Neuronal stem cell (in vitro differentiated cells): ENCODE results near the gene KRT222.
A peak's percentile ranks its signal among the peaks of the same experiment; 100 is the strongest.

Source experiments
- DNase-seq: peaks from one replicate; pipeline ENCODE4 v3.0.0-alpha.2; 2013; ENCODE audit warnings: low spot score
- H2AFZ ChIP-seq: one replicate; pipeline ENCODE4 v1.6.1; 2013; ENCODE audit warnings: mild to moderate bottlenecking, low read length, inconsistent platforms
- H2AK5ac ChIP-seq: 2 replicates; pipeline ENCODE4 v1.6.1; 2013; ENCODE audit warnings: low read depth, mild to moderate bottlenecking, inconsistent platforms, low read length, moderate library complexity, mixed read lengths
- H2BK120ac ChIP-seq: 2 replicates; pipeline ENCODE4 v1.6.1; 2013; ENCODE audit warnings: low read depth, mild to moderate bottlenecking, inconsistent platforms, low read length, moderate library complexity, mixed read lengths
- H2BK12ac ChIP-seq: one replicate; pipeline ENCODE4 v1.6.1; 2013; ENCODE audit warnings: low read length, inconsistent platforms
- H2BK15ac ChIP-seq: 2 replicates; pipeline ENCODE4 v1.6.1; 2013; ENCODE audit warnings: mild to moderate bottlenecking, low read length, inconsistent platforms, mixed read lengths
- H2BK5ac ChIP-seq: one replicate; pipeline ENCODE4 v1.6.1; 2013; ENCODE audit warnings: inconsistent platforms, mild to moderate bottlenecking, low read length, moderate library complexity
- H3K14ac ChIP-seq: one replicate; pipeline ENCODE4 v1.6.1; 2013; ENCODE audit warnings: low read length, inconsistent platforms
- H3K18ac ChIP-seq: 2 replicates; pipeline ENCODE4 v1.6.1; 2013; ENCODE audit warnings: low read length, inconsistent platforms
- H3K23ac ChIP-seq: 2 replicates; pipeline ENCODE4 v1.6.1; 2013; ENCODE audit warnings: low read depth, mild to moderate bottlenecking, mixed read lengths, low read length, inconsistent platforms; ENCODE audit not compliant: poor library complexity
- H3K27ac ChIP-seq: replicated peaks from 3 replicates; pipeline ENCODE4 v1.5.1; 2013; ENCODE audit warnings: low read length, inconsistent platforms
- H3K27me3 ChIP-seq, 3 experiments: 2 replicates each; pipeline ENCODE4 v1.6.1; 2013; ENCODE audit warnings: low read length in 3 of 3, mild to moderate bottlenecking in 2 of 3, inconsistent platforms in 1 of 3, low read depth in 1 of 3, mixed read lengths in 1 of 3, moderate library complexity in 1 of 3; ENCODE audit not compliant: control insufficient read depth in 3 of 3, insufficient read depth in 3 of 3
- H3K36me3 ChIP-seq, 2 donors: replicated peaks in 1 of 2; 2 replicates each; pipeline ENCODE4 v1.6.1; 2013; ENCODE audit warnings: low read length in 2 of 2; ENCODE audit not compliant: control insufficient read depth in 2 of 2, insufficient read depth in 2 of 2
- H3K4ac ChIP-seq: 2 replicates; pipeline ENCODE4 v1.6.1; 2013; ENCODE audit warnings: inconsistent platforms, mild to moderate bottlenecking, low read length, moderate library complexity
- H3K4me1 ChIP-seq, 2 donors: 1 replicate in 1 of 2; 2 replicates in 1 of 2; pipeline ENCODE4 v1.6.1; 2013; ENCODE audit warnings: low read length in 2 of 2, low read depth in 1 of 2; ENCODE audit not compliant: control insufficient read depth in 2 of 2, insufficient read depth in 1 of 2
- H3K4me2 ChIP-seq: one replicate; pipeline ENCODE4 v1.6.1; 2013; ENCODE audit warnings: mild to moderate bottlenecking, low read length, inconsistent platforms; ENCODE audit not compliant: insufficient read depth, poor library complexity, severe bottlenecking
- H3K4me3 ChIP-seq, 2 donors: 2 replicates each; pipeline ENCODE4 v1.5.1; 2013; ENCODE audit warnings: low read length in 2 of 2, mild to moderate bottlenecking in 2 of 2, inconsistent platforms in 1 of 2, moderate library complexity in 1 of 2
- H3K79me1 ChIP-seq: one replicate; pipeline ENCODE4 v1.6.1; 2013; ENCODE audit warnings: low read depth, mild to moderate bottlenecking, inconsistent platforms, low read length, moderate library complexity
- H3K9ac ChIP-seq: one replicate; pipeline ENCODE4 v1.6.1; 2013; ENCODE audit warnings: mild to moderate bottlenecking, low read depth, low read length, inconsistent platforms; ENCODE audit not compliant: poor library complexity
- H3K9me3 ChIP-seq, 2 donors: replicated peaks in 1 of 2; 2 replicates each; pipeline versions ENCODE3 to v1.6.1; 2013; ENCODE audit warnings: low read length in 2 of 2, mild to moderate bottlenecking in 2 of 2, inconsistent platforms in 1 of 2, low read depth in 1 of 2, mixed read lengths in 1 of 2, moderate library complexity in 1 of 2; ENCODE audit not compliant: control insufficient read depth in 2 of 2, insufficient read depth in 1 of 2
- H4K8ac ChIP-seq: one replicate; pipeline ENCODE4 v1.6.1; 2013; ENCODE audit warnings: low read depth, mild to moderate bottlenecking, inconsistent platforms, low read length, moderate library complexity
- H4K91ac ChIP-seq: one replicate; pipeline ENCODE4 v1.6.1; 2013; ENCODE audit warnings: low read length, low read depth, mild to moderate bottlenecking, inconsistent platforms; ENCODE audit not compliant: poor library complexity
- WGBS, 2 donors: extraction: QIAGEN DNeasy Blood & Tissue Kit; methylation state at CpG; one replicate each; pipeline ENCODE4 v1.1.7; 2013; ENCODE audit warnings: missing lambda C conversion rate in 2 of 2, mixed read lengths in 1 of 2; ENCODE audit not compliant: insufficient read length in 2 of 2, insufficient replicate concordance in 1 of 2; ENCODE audit errors: extremely low coverage in 2 of 2; 5-methylcytosine and 5-hydroxymethylcytosine counted together

KRT222 gene

DNA sequence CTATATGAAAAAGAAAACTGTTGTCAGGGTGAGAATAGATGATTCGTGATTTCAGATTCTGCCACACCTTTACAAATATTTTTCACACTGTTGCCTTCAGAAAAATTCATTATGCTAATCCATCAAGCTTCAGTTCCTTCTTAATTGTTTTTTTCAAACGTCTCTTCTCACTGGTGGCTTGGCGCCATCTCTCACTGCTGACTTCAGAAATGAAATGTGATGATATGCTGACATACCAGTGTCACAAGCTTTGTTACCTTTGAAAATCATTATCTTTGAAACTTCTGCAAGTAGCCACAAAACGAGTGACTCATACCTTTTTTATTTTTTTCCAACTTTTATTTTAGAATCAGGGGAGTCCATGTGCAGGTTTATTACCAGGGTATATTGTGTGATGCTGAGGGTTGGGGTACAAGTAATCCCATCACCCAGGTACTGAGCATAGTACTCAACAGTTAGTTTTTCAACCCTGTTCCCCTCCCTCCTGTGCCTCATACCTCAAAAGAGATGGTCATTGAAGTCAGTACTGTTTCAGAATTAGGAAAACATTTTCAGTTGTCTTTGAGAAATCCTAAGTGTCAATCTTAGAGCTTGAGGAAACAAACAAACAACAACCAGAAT, 14.0 kb upstream of the KRT222 start:
- no peaks in the 10 kb centered on the region for H3K4me1 ChIP-seq
- no peak overlapping the region for H3K18ac ChIP-seq
- no peaks in the 10 kb centered on the region for H3K79me1 ChIP-seq
- H2BK12ac ChIP-seq: no peak overlapping the region
- H2AK5ac ChIP-seq: no peak overlapping the region
- H3K9ac ChIP-seq: no peak overlapping the region
- no peak overlapping the region for H2BK15ac ChIP-seq
- H3K27me3 ChIP-seq: peaks cover 0 to 37% (median 0%) of the 10 kb centered on the region in 3 experiments
- DNase-seq: no peak
- no peak overlapping the region for H2BK5ac ChIP-seq
- H3K23ac ChIP-seq: no peak overlapping the region
- H2AFZ ChIP-seq: no peak overlapping the region
- no peaks in the 10 kb centered on the region for H3K36me3 ChIP-seq
- no peak overlapping the region for H3K4ac ChIP-seq
- H3K9me3 ChIP-seq: no peaks in the 10 kb centered on the region
- H4K8ac ChIP-seq: no peak overlapping the region
- H3K4me3 ChIP-seq: no peak overlapping the region
- no peak overlapping the region for H3K27ac ChIP-seq
- H4K91ac ChIP-seq: no peak overlapping the region
- no peak overlapping the region for H3K14ac ChIP-seq
- no CpG with 5 or more reads among the region's 4 CpGs for WGBS, 2 donors
- H3K4me2 ChIP-seq: no peak overlapping the region
- H2BK120ac ChIP-seq: no peak overlapping the region

DNA sequence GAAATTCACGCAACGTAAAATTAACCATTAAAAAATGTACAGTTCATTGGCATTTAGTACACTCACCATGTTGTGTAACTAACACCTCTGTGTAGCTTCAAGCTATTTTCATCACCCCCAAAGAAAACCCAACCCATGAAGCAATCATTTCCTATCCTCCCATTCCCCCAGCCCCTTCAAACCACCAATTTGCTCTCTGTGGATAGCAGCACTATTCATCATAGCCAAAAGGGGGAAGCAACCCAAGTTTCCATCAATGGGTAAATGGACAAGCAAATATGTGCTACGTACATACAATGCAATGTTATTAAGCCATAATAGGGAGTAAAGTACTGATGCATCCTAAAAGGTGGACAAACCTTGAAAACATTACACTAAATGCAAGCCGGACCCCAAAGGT, 10.9 kb upstream of the KRT222 start:
- no peak for DNase-seq
- no peak overlapping the region for H2BK5ac ChIP-seq
- H2BK120ac ChIP-seq: no peak overlapping the region
- peaks cover 0 to 46% (median 0%) of the 10 kb centered on the region in 3 experiments for H3K27me3 ChIP-seq
- H3K79me1 ChIP-seq: no peaks in the 10 kb centered on the region
- H2BK12ac ChIP-seq: no peak overlapping the region
- no peak overlapping the region for H2BK15ac ChIP-seq
- no peak overlapping the region for H3K4me3 ChIP-seq
- no peaks in the 10 kb centered on the region for H3K9me3 ChIP-seq
- H2AK5ac ChIP-seq: no peak overlapping the region
- H4K91ac ChIP-seq: no peak overlapping the region
- H2AFZ ChIP-seq: no peak overlapping the region
- H3K23ac ChIP-seq: no peak overlapping the region
- H3K36me3 ChIP-seq: no peaks in the 10 kb centered on the region
- peaks cover 0 to 5% of the 10 kb centered on the region in 2 donors for H3K4me1 ChIP-seq
- no peak overlapping the region for H3K27ac ChIP-seq
- H3K18ac ChIP-seq: no peak overlapping the region
- H3K4ac ChIP-seq: no peak overlapping the region
- H3K14ac ChIP-seq: no peak overlapping the region
- WGBS, 2 donors: no CpG with 5 or more reads among the region's 4 CpGs
- H3K4me2 ChIP-seq: no peak overlapping the region
- H3K9ac ChIP-seq: no peak overlapping the region
- no peak overlapping the region for H4K8ac ChIP-seq

DNA sequence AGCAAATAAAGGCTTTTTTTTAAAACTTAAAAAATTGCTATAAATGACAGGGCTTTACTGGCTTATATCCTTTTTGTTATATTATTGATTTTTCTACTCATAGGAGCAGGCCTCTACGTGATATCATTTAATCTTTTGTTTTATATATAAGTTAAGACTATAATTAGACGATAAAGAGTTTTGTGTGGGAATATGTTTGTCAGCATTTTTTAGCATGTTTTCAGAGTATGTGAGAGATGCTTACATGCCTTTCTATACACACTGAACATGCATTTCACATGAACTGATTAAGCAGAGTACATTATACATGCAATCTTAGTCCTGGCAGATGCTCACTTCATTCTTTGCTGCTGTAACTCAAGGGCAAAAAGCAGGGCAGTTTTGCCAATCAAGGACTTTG, 7.7 kb upstream of the KRT222 start:
- H3K27ac ChIP-seq: no peak overlapping the region

DNA sequence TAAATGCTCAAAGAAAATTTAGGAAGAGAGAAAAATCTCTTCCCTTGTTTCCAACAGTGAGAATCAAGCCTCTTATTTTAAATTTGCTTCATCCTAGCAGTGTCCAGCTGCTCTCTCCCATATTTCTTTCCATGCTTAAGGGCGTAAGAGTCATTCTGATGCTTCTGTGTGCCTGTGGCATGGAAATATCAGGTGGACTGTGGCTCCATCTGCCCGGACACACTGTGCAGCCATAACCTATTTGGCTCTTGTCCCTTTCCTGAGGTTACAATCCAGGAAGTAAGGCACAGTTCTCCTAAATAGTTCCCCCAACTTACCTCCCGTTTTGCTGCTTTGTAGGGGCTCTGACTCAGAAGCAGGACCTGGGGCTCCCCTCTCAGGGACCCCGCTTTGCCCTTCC, 6.3 kb upstream of the KRT222 start:
- Histone ChIP-seq H3K27ac (no peak overlapping the region), H3K23ac (no peak overlapping the region), H3K79me1 (no peaks in the 10 kb centered on the region), H3K36me3 (no peaks in the 10 kb centered on the region), H3K4me3 (peak overlapping the region in 1 of 2 donors; percentile 9), H4K8ac (no peak overlapping the region), H2BK15ac (no peak overlapping the region), H3K4me1 (peaks cover 0 to 5% of the 10 kb centered on the region in 2 donors), H3K14ac (no peak overlapping the region), H3K9ac (no peak overlapping the region), H3K27me3 (peaks cover 0 to 44% (median 0%) of the 10 kb centered on the region in 3 experiments), H2BK120ac (no peak overlapping the region), H4K91ac (no peak overlapping the region), H3K4ac (no peak overlapping the region), H2AK5ac (no peak overlapping the region), H2BK5ac (no peak overlapping the region), H2BK12ac (no peak overlapping the region), H2AFZ (no peak overlapping the region), H3K9me3 (no peaks in the 10 kb centered on the region), H3K18ac (peak overlapping the region; percentile 38), H3K4me2 (no peak overlapping the region)
- no CpG with 5 or more reads among the region's 4 CpGs for WGBS, 2 donors
- DNase-seq: no peak

More for the DNA sequence above, 7.7 kb upstream of the KRT222 start:
- no peak overlapping the region for H3K14ac ChIP-seq
- no peak overlapping the region for H2AK5ac ChIP-seq
- no peak overlapping the region for H2AFZ ChIP-seq
- no peak overlapping the region for H2BK5ac ChIP-seq
- no peak overlapping the region for H2BK12ac ChIP-seq
- no peak overlapping the region for H3K23ac ChIP-seq
- H4K8ac ChIP-seq: no peak overlapping the region
- no peak overlapping the region for H4K91ac ChIP-seq
- DNase-seq: no peak
- peaks cover 0 to 51% (median 0%) of the 10 kb centered on the region in 3 experiments for H3K27me3 ChIP-seq
- no peak overlapping the region for H3K4ac ChIP-seq
- 100% methylated on average over 1 of the region's 2 CpGs; no CpG with 5 or more reads in 1 of the 2 donors for WGBS, 2 donors
- no peak overlapping the region for H3K4me2 ChIP-seq
- H3K79me1 ChIP-seq: no peaks in the 10 kb centered on the region
- H3K9me3 ChIP-seq: no peaks in the 10 kb centered on the region
- H3K4me1 ChIP-seq: peaks cover 0 to 5% of the 10 kb centered on the region in 2 donors
- H2BK120ac ChIP-seq: no peak overlapping the region
- H3K4me3 ChIP-seq: no peak overlapping the region
- H2BK15ac ChIP-seq: no peak overlapping the region
- H3K9ac ChIP-seq: no peak overlapping the region
- no peak overlapping the region for H3K18ac ChIP-seq
- H3K36me3 ChIP-seq: no peaks in the 10 kb centered on the region
